HG03354 (cell line): Measurements from ENCODE around the gene NOL9.

ENCODE experiments used
- ATAC-seq: cut with Tn5 transposase; IDR thresholded peaks from one replicate; pipeline ENCODE4 v1.9.1; 2021; ENCODE audit warnings: mild to moderate bottlenecking; ENCODE audit not compliant: unreplicated experiment, poor library complexity, severe bottlenecking

The NOL9 gene

GRCh38 chr1:6530504-6531160 is 23.7 kb downstream of the NOL9 start:
- no peak for ATAC-seq

DNA sequence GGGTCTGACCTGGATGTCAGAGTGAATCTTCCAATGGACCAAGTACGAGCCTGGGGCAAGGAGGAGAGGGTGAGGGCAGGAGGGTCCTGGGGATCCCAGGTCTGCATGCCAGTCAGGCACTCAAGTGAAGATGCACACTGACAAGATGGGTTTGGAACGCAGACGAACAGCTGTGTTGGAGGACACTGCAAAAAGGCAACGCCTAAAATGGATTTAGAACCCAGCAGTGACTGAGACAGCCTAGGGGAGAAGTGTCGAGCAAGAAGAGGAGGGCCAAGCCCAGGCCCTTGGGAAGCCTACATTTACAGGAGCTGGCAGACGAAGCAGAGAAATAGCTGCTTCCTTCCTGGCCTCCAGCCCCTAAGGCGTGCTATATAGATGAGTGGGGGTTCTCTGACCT is 25.8 kb downstream of the NOL9 start:
- ATAC-seq = no peak

DNA sequence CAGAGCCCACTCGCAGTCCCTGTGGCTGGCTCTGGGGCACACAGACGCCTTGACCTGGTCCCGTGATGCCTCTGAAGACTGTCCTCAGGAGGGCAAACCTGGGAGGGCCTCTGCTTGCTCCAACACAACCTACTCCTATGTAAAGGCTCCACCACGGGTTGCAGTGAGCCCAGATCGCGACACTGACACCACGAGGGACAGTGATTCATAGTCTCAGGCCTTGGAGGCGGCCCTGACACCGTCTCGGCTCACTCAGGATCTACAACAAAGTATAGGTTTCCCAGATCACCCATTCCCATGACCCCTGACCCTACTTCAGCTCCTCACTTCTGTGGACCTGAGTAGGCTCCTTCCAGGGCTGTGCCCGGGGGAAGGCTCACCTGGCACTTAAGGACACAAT is 28.0 kb downstream of the NOL9 start:
- ATAC-seq = no peak

DNA sequence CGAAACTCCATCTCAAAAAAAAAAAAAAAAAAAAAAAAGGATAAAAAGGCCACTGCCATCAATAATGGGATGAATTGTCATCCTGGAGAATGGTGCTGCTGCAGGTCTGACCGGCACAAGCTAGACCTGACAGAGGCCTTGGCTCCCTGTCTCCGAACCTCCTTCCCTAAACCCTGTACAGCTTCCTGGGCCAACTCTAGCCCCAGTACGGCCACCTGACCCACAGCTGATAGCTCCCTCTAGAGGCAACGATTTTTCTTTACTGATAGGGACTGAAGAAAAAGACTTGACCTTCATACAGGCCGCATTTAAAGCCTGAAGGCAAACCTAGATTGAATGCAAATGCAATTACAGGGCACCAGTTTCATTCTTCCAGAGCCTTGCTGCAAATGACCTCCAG is 30.7 kb downstream of the NOL9 start:
- ATAC-seq = no peak

GRCh38 chr1:6521536-6521935 is 32.8 kb downstream of the NOL9 start:
- ATAC-seq = no peak

GRCh38 chr1:6519935-6520671 is 34.2 kb downstream of the NOL9 start:
- no peak for ATAC-seq

DNA sequence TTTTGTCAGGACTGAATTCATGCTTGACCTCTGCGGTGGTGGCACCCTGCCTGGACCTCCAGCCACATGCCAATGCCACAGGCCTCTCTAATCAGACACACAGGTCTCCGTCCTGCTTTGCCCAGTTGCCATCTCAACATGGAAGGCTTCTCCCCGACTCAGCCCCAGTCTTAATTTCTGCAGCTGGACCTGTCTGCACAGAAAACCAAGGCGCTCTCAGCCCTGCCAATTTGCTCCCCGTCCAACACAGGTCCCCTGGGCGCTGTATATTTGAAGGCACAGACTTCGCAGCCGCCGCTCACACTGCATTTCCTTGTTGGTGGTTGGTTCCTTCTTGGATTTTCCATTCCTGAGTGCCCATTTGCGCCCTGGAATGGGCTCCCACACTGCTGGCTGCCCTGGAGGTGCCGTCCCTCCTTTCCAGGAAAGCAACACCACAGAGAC is 34.8 kb downstream of the NOL9 start:
- no peak for ATAC-seq

- ATAC-seq = no peak
These were observed 36.9 kb downstream of the NOL9 start for GRCh38 chr1:6517435-6517851.

DNA sequence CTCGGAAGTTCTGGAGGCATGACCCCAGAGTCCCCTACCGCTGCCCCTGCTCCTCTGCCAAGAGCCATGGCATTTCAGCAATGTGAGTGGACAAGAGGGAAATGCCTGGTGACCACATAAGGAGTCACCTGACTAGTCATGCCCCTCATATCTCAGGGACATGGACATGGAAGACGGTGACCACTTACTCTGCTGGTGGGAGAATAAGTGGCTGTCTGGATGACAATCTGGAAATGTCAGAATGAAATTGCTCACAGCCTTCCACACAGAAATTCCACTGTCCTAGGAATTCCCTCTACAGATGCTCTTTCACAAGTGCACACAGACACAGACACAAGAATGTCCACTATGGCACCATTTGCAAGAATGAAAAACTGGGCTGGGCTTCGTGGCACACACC is 38.5 kb downstream of the NOL9 start:
- no peak for ATAC-seq

- ATAC-seq = no peak
These were observed 41.0 kb downstream of the NOL9 start for GRCh38 chr1:6513320-6513801.

DNA sequence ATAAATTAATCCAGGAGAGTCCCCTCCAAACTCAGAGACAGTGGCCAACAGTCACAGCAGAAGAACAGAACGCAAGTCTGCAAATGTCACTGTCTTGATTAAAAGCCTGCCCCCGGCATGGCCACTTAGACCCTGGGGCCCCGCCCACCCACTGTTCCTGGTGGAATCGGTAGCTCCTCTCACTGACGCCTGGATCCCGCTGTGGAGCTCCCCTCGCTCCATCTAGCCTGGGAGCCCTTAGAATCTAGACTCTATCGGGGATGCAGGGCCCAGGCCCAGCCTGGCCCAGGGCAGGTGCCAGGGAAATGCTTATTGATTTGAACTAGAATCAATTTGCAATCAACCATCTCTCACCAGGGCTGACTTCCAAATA is 41.4 kb downstream of the NOL9 start:
- no peak for ATAC-seq

DNA sequence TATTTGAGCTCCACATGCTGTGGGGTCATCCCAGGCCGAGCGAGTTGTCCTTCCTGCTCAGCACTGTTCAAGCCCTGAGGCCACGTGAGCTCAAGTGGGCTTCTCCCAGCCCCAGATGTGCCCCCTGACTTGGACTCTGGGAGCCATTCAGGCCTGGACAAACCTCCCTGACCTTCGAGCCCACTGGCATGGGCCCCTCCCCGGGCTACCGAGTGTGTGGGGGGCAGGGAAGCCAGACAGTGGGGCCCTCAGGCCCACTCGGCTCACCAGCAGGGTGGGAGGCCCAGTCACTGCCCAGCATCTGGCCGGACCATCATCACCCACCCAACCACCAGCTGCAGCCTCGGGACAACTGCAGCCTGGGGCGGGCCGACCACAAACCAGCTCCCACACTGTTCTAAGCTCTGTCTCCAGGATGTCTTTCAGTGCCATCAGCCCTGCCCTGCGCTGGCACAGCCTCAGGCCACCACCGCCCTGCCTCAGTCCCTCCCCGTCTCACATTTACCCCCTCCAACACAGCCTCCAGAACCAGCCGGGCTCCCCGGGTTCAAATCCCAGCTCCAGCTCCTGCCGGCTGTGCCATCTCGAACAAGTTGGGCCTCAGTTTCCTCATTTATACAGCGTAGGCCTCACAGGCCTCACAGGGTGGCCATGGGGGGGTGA is 41.9 kb downstream of the NOL9 start:
- no peak for ATAC-seq

GRCh38 chr1:6511561-6512244 is 42.6 kb downstream of the NOL9 start:
- ATAC-seq = no peak

DNA sequence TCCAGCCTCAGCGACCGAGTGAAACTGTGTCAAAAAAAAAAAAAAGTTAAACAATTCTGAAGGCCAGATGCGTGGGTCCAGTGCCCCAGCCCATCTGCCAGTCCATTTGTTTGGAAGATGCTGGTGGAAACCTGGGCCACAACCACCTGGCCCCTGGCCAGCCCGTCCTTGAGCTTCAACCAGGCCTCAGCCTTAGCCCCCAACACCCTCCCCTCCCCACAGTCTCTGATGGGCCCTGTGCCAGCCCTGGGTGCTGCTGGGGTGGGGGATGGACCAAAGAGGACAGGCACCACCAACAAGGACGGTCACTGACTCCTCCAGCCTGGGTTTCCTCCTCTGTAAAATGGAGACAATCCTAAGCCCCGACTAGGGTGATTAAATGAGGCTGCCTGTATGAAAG is 43.3 kb downstream of the NOL9 start:
- no peak for ATAC-seq

- no peak for ATAC-seq
These were observed 43.8 kb downstream of the NOL9 start for GRCh38 chr1:6510493-6510892.

DNA sequence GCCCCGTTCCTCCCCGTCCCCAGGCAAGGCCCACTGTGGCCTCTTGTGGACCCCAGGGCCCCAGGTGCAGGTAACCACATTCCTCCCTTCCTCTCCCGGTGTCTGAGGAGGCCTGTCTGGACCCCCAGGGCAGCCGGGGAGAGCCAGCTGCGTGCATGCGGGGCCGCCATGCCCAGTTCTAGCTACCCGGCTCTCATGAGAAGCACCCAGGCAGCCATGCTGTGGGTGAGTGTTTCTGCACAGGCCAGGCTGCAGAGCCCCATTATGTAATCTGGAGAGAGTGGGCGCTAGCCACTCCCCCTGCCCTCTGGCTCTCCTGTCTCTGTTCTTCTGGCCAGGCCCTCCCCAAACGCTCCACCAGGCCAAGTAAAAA is 44.4 kb downstream of the NOL9 start:
- ATAC-seq = no peak

DNA sequence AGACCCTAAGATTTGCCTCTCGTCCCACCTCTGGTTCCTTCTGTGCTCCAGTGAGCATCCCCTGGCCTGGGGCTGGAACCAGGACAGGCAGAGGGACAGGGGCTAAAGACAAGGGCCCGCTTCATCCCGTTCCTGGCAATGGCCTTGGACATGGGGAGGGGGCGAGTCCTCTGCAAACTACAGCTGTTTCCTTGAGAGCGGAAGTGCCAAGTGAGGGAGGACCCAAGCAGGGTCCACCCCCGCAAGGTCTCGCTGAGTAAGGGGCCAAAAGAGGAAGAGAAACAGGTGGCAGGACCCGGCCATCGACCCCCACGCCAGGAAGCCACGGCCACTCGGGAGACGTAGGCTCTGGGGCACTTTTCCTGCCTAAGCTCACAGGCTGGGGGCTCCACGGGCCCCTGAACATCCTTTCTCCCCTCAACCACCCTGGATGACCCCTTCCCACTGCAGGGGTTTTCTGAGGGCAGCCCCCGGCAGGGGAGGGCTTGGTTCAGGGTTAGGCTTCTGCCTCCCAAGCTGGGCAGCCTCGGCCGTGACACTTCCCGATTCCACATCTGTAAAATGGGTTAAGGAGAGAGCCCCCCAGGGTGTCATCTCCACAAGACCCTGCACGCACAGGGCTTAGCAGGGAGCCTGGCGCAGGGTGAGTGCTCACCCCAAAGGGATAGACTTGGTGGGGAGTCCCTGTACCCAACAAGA is 44.9 kb downstream of the NOL9 start:
- ATAC-seq = no peak

DNA sequence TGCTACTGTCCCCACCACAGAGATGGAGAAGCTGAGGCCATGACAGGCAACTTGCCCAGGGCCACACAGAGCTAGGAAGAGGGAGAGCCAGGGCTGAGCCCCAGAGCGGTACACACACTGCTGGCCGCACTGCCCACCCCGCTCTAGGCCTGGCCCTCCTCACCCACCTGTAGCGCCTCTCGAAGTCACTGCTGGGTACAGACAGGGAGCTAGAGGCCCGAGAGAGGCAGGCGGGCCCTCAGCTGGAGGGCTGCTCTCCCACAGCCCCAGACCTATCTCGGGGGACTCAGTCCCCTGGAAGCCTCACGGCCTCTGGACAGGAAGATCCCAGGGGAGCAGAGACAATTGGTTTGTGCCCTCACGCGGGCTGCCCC is 45.5 kb downstream of the NOL9 start:
- ATAC-seq = no peak

DNA sequence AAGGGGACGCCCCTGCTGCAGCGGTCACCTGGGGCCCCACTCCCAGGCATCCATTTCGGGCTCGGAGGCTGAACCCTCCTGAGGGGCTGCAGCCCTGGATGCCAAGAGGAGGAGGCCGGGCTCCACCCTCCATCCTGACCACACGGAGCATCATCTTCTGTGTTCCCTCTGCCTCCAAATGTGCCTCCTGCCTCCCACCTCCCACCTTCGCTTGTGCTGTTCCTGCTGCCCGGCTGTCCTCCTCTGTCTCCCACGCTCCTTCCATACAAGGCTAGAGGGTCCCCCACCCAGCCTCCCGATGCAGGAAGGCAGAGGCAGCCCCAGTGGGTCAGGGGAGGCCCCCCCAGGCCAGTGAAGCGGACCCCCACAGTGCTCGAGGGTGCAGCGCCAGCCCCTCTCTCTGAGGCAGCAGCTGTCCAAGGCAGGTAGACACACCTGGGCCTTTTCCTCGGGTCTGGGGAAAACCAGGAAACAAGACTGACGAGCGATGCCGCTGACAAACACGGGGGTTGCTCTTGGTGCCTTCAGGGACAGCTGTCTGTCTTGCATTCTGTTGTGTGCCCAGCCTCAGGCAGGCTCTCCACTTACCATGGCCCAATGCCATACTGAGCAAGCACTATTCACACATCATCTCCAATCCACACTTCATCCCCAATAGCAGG is 46.0 kb downstream of the NOL9 start:
- ATAC-seq = no peak
